WTC11 (cell line): ENCODE measurements around the gene OTC.

Experiments used
- CTCF ChIP-seq: fragments of 200-600 bp; IDR thresholded peaks from 2 replicates; pipeline ENCODE4 v1.8.0; 2022; ENCODE audit warnings: antibody characterized with exemption
- E2F4 ChIP-seq: sonication (generic); formaldehyde crosslinking; IDR thresholded peaks from 2 replicates; pipeline ENCODE4 v1.8.1; 2022; ENCODE audit warnings: low read depth, mild to moderate bottlenecking, moderate library complexity, missing genetic modification reagents, borderline replicate concordance
- ETV6 ChIP-seq: sonication (generic); formaldehyde crosslinking; IDR thresholded peaks from 2 replicates; pipeline ENCODE4 v1.8.1; 2022; ENCODE audit warnings: mild to moderate bottlenecking, missing genetic modification reagents
- GABPB1 ChIP-seq: sonication (generic); formaldehyde crosslinking; IDR thresholded peaks from 2 replicates; pipeline ENCODE4 v1.8.1; 2023; ENCODE audit warnings: mild to moderate bottlenecking, missing genetic modification reagents
- MLX ChIP-seq: sonication (generic); formaldehyde crosslinking; IDR thresholded peaks from 2 replicates; pipeline ENCODE4 v1.8.1; 2023; ENCODE audit warnings: mild to moderate bottlenecking, missing genetic modification reagents, moderate library complexity
- NFE2L1 ChIP-seq: sonication (generic); formaldehyde crosslinking; IDR thresholded peaks from 2 replicates; pipeline ENCODE4 v1.8.1; 2023; ENCODE audit warnings: missing genetic modification reagents
- SMAD4 ChIP-seq: sonication (generic); formaldehyde crosslinking; IDR thresholded peaks from 2 replicates; pipeline ENCODE4 v1.8.0; 2022; ENCODE audit warnings: mild to moderate bottlenecking, missing genetic modification reagents
- SP1 ChIP-seq: sonication (generic); formaldehyde crosslinking; conservative IDR thresholded peaks from 2 replicates; pipeline ENCODE4 v1.8.1; 2022; ENCODE audit warnings: missing genetic modification reagents
- TEAD1 ChIP-seq: sonication (generic); formaldehyde crosslinking; IDR thresholded peaks from 2 replicates; pipeline ENCODE4 v1.8.0; 2022; ENCODE audit warnings: mild to moderate bottlenecking, missing genetic modification reagents
- ZNF317 ChIP-seq: sonication (generic); formaldehyde crosslinking; IDR thresholded peaks from 2 replicates; pipeline ENCODE4 v1.8.1; 2023; ENCODE audit warnings: low read depth, mild to moderate bottlenecking, moderate library complexity, missing genetic modification reagents, borderline replicate concordance
- ZNF512 ChIP-seq: sonication (generic); formaldehyde crosslinking; IDR thresholded peaks from 2 replicates; pipeline ENCODE4 v1.8.1; 2022; ENCODE audit warnings: missing genetic modification reagents, borderline replicate concordance
- TF ChIP-seq, protein P1 (sequence below): sonication (generic); formaldehyde crosslinking; IDR thresholded peaks from 2 replicates; pipeline ENCODE4 v1.8.1; 2023; ENCODE audit warnings: mild to moderate bottlenecking, missing genetic modification reagents, borderline replicate concordance
- TF ChIP-seq, protein P2 (sequence below): sonication (generic); formaldehyde crosslinking; IDR thresholded peaks from 2 replicates; pipeline ENCODE4 v1.8.1; 2023; ENCODE audit warnings: mild to moderate bottlenecking, moderate library complexity, missing genetic modification reagents

- TF ChIP-seq CTCF (no peak), ZNF512 (CRISPR knock-in tag) (no peak), TEAD1 (CRISPR knock-in tag) (no peak), SP1 (CRISPR knock-in tag) (no peak), E2F4 (CRISPR knock-in tag) (no peak), NFE2L1 (CRISPR knock-in tag) (no peak), MLX (CRISPR knock-in tag) (no peak), SMAD4 (CRISPR knock-in tag) (no peak), GABPB1 (CRISPR knock-in tag) (no peak), ETV6 (CRISPR knock-in tag) (no peak), ZNF317 (CRISPR knock-in tag) (no peak)
- TF ChIP-seq, protein P1, sequence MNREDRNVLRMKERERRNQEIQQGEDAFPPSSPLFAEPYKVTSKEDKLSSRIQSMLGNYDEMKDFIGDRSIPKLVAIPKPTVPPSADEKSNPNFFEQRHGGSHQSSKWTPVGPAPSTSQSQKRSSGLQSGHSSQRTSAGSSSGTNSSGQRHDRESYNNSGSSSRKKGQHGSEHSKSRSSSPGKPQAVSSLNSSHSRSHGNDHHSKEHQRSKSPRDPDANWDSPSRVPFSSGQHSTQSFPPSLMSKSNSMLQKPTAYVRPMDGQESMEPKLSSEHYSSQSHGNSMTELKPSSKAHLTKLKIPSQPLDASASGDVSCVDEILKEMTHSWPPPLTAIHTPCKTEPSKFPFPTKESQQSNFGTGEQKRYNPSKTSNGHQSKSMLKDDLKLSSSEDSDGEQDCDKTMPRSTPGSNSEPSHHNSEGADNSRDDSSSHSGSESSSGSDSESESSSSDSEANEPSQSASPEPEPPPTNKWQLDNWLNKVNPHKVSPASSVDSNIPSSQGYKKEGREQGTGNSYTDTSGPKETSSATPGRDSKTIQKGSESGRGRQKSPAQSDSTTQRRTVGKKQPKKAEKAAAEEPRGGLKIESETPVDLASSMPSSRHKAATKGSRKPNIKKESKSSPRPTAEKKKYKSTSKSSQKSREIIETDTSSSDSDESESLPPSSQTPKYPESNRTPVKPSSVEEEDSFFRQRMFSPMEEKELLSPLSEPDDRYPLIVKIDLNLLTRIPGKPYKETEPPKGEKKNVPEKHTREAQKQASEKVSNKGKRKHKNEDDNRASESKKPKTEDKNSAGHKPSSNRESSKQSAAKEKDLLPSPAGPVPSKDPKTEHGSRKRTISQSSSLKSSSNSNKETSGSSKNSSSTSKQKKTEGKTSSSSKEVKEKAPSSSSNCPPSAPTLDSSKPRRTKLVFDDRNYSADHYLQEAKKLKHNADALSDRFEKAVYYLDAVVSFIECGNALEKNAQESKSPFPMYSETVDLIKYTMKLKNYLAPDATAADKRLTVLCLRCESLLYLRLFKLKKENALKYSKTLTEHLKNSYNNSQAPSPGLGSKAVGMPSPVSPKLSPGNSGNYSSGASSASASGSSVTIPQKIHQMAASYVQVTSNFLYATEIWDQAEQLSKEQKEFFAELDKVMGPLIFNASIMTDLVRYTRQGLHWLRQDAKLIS (CRISPR knock-in tag): no peak
- TF ChIP-seq, protein P2, sequence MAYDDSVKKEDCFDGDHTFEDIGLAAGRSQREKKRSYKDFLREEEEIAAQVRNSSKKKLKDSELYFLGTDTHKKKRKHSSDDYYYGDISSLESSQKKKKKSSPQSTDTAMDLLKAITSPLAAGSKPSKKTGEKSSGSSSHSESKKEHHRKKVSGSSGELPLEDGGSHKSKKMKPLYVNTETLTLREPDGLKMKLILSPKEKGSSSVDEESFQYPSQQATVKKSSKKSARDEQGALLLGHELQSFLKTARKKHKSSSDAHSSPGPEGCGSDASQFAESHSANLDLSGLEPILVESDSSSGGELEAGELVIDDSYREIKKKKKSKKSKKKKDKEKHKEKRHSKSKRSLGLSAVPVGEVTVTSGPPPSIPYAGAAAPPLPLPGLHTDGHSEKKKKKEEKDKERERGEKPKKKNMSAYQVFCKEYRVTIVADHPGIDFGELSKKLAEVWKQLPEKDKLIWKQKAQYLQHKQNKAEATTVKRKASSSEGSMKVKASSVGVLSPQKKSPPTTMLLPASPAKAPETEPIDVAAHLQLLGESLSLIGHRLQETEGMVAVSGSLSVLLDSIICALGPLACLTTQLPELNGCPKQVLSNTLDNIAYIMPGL (CRISPR knock-in tag): no peak
Measured at GRCh38 chrX:38374431-38374830, 22.0 kb downstream of the OTC start.
